HEK293 (cell line): ENCODE results near the gene HTR4.

Experiments
- CTCF ChIA-PET: fragments of 350-600 bp; formaldehyde crosslinking; extraction: SDS; loops from one replicate; lab custom pipeline; 2021; ENCODE audit warnings: antibody characterized with exemption; lab: Yijun Ruan, JAX
- POLR2A ChIA-PET: fragments of 300-600 bp; formaldehyde crosslinking; extraction: SDS; loops from one replicate; lab custom pipeline; 2020; ENCODE audit warnings: antibody characterized with exemption, inconsistent platforms; lab: Yijun Ruan, JAX
- H3K27ac ChIP-seq: fragments of 200-500 bp; sonication (Bioruptor generic); 2 replicates; pipeline ENCODE4 v1.5.1; 2014; ENCODE audit warnings: low read depth, low read length, control low read depth, inconsistent platforms; ENCODE audit errors: extremely low read depth
- H3K36me3 ChIP-seq, 2 experiments: fragments of 200-500 bp in 1 of 2; sonication (Bioruptor generic) in 1 of 2; 1 replicate in 1 of 2; 2 replicates in 1 of 2; pipeline ENCODE4 v1.5.1; 2014 to 2017; ENCODE audit warnings: inconsistent platforms in 2 of 2, low read length in 2 of 2; ENCODE audit not compliant: control insufficient read depth in 2 of 2, insufficient read depth in 1 of 2
- H3K4me1 ChIP-seq: fragments of 200-500 bp; sonication (Bioruptor generic); 2 replicates; pipeline ENCODE4 v1.5.1; 2014; ENCODE audit warnings: mild to moderate bottlenecking, low read length, inconsistent platforms; ENCODE audit not compliant: control insufficient read depth, insufficient read depth
- H3K4me3 ChIP-seq: 2 replicates; pipeline ENCODE4 v1.5.1; 2011; ENCODE audit warnings: low read depth, mild to moderate bottlenecking, control low read depth, low read length, moderate library complexity
- H3K9me3 ChIP-seq: fragments of 200-500 bp; sonication (Bioruptor generic); 2 replicates; pipeline ENCODE4 v1.5.1; 2014; ENCODE audit warnings: low read depth, low read length, inconsistent platforms; ENCODE audit not compliant: control insufficient read depth, insufficient read depth
- FEZF1 ChIP-seq: fragments of 450-650 bp; formaldehyde crosslinking; IDR thresholded peaks from 2 replicates; pipeline ENCODE4 v1.5.1; 2016; ENCODE audit warnings: missing biosample characterization, missing genetic modification characterization
- HOXC10 ChIP-seq: sonication (generic); formaldehyde crosslinking; IDR thresholded peaks from 2 replicates; pipeline ENCODE4 v1.8.1; 2023; ENCODE audit warnings: mild to moderate bottlenecking, missing genetic modification reagents
- INSM2 ChIP-seq: fragments of 450-650 bp; formaldehyde crosslinking; IDR thresholded peaks from 2 replicates; pipeline ENCODE4 v1.5.1; 2016; ENCODE audit warnings: missing biosample characterization, missing genetic modification characterization
- PRDM1 ChIP-seq: fragments of 450-650 bp; formaldehyde crosslinking; IDR thresholded peaks from 2 replicates; pipeline ENCODE4; 2016; ENCODE audit warnings: missing biosample characterization, missing genetic modification characterization
- SP7 ChIP-seq: fragments of 450-650 bp; formaldehyde crosslinking; IDR thresholded peaks from 2 replicates; pipeline ENCODE4 v1.5.1; 2016; ENCODE audit warnings: missing biosample characterization, missing genetic modification characterization
- ZEB2 ChIP-seq: fragments of 450-650 bp; formaldehyde crosslinking; IDR thresholded peaks from 2 replicates; pipeline ENCODE4 v1.5.1; 2016; ENCODE audit warnings: missing biosample characterization, missing genetic modification characterization
- ZNF324 ChIP-seq: fragments of 450-650 bp; formaldehyde crosslinking; IDR thresholded peaks from 2 replicates; pipeline ENCODE4 v1.5.1; 2016; ENCODE audit warnings: missing biosample characterization, missing genetic modification characterization
- ZNF350 ChIP-seq: fragments of 450-650 bp; formaldehyde crosslinking; IDR thresholded peaks from 2 replicates; pipeline ENCODE4 v1.5.0; 2017; ENCODE audit warnings: missing biosample characterization, mild to moderate bottlenecking, missing genetic modification characterization
- ZNF501 ChIP-seq: fragments of 450-650 bp; formaldehyde crosslinking; IDR thresholded peaks from 2 replicates; pipeline ENCODE4 v1.5.1; 2016; ENCODE audit warnings: missing biosample characterization, missing genetic modification characterization
- ZNF571 ChIP-seq: fragments of 450-650 bp; formaldehyde crosslinking; IDR thresholded peaks from 2 replicates; pipeline ENCODE4 v1.5.0; 2017; ENCODE audit warnings: missing biosample characterization, missing genetic modification characterization
- ZNF707 ChIP-seq: fragments of 450-650 bp; formaldehyde crosslinking; IDR thresholded peaks from 2 replicates; pipeline ENCODE4 v1.5.1; 2016; ENCODE audit warnings: missing biosample characterization, missing genetic modification characterization
- ZNF777 ChIP-seq: fragments of 450-650 bp; formaldehyde crosslinking; IDR thresholded peaks from 2 replicates; pipeline ENCODE4 v1.5.1; 2017; ENCODE audit warnings: missing biosample characterization, missing genetic modification characterization, borderline replicate concordance
- ZSCAN4 ChIP-seq: fragments of 450-650 bp; formaldehyde crosslinking; IDR thresholded peaks from 2 replicates; pipeline ENCODE4 v1.5.1; 2017; ENCODE audit warnings: missing biosample characterization, missing genetic modification characterization
- TF ChIP-seq, protein P1 (sequence below): fragments of 450-650 bp; formaldehyde crosslinking; IDR thresholded peaks from 2 replicates; pipeline ENCODE4 v1.5.1; 2016; ENCODE audit warnings: missing biosample characterization, missing genetic modification characterization
- TF ChIP-seq, protein P2 (sequence below): fragments of 450-650 bp; formaldehyde crosslinking; IDR thresholded peaks from 2 replicates; pipeline ENCODE4 v1.5.1; 2017; ENCODE audit warnings: missing biosample characterization, missing genetic modification characterization
- TF ChIP-seq, protein P3 (sequence below): fragments of 450-650 bp; formaldehyde crosslinking; IDR thresholded peaks from 2 replicates; pipeline ENCODE4 v1.5.1; 2016; ENCODE audit warnings: missing biosample characterization, missing genetic modification characterization, borderline replicate concordance

Gene HTR4

DNA sequence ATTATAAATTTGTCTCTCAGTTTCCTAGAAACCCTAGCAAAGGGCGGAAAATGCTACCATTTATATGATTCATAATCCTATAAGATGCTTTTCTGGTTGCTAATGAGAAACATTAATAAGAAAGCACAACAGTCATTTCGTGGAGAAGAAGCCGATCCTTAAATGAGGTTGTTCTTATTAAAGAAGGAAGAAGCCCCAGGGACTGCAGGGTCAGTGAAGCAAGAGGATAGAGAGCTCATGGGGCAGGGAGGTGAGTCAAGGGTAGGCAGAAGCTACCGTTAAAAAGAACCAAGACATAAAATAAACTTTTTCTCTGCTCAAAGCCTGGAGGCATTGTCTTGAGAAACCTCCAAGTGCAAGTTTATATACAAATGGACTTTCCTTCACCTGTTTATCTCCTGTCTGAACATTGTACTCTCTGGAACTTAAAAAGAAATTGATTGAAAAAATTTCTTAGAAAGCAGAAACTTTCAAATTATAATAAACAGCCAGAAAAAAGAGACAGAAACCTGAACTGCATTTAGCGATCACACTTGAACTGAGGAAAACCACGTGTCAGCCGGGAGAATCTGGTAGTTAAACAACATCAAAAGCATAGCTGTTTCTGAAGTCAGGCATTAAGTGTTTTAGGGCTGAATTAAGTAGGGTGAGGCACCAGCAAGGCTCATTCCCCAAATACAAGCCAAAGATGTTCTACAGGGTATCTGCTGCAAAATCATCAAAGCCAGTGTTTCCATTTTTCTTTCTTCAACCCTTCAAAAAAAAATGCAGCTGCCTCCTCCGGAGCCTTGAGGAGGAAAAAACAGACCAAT, 21.9 kb downstream of the HTR4 start:
- POLR2A ChIA-PET = no interaction called here
- H3K27ac ChIP-seq = no peak overlapping the region
- H3K4me1 ChIP-seq = no peaks in the 10 kb centered on the region
- H3K36me3 ChIP-seq = no peaks in the 10 kb centered on the region
- H3K4me3 ChIP-seq = no peak overlapping the region
- no peaks in the 10 kb centered on the region for H3K9me3 ChIP-seq
- TF ChIP-seq, protein P1, sequence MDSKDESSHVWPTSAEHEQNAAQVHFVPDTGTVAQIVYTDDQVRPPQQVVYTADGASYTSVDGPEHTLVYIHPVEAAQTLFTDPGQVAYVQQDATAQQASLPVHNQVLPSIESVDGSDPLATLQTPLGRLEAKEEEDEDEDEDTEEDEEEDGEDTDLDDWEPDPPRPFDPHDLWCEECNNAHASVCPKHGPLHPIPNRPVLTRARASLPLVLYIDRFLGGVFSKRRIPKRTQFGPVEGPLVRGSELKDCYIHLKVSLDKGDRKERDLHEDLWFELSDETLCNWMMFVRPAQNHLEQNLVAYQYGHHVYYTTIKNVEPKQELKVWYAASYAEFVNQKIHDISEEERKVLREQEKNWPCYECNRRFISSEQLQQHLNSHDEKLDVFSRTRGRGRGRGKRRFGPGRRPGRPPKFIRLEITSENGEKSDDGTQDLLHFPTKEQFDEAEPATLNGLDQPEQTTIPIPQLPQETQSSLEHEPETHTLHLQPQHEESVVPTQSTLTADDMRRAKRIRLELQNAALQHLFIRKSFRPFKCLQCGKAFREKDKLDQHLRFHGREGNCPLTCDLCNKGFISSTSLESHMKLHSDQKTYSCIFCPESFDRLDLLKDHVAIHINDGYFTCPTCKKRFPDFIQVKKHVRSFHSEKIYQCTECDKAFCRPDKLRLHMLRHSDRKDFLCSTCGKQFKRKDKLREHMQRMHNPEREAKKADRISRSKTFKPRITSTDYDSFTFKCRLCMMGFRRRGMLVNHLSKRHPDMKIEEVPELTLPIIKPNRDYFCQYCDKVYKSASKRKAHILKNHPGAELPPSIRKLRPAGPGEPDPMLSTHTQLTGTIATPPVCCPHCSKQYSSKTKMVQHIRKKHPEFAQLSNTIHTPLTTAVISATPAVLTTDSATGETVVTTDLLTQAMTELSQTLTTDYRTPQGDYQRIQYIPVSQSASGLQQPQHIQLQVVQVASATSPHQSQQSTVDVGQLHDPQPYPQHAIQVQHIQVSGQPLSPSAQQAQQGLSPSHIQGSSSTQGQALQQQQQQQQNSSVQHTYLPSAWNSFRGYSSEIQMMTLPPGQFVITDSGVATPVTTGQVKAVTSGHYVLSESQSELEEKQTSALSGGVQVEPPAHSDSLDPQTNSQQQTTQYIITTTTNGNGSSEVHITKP (tag by site-specific recombination) = no peak
- TF ChIP-seq ZNF324 = no peak
- no peak for TF ChIP-seq SP7 (tag by site-specific recombination)
- TF ChIP-seq ZEB2 (tag by site-specific recombination) = no peak
- no peak for TF ChIP-seq ZNF501 (tag by site-specific recombination)
- TF ChIP-seq ZSCAN4 (tag by site-specific recombination) = no peak
- TF ChIP-seq FEZF1 = no peak
- no peak for TF ChIP-seq ZNF707 (tag by site-specific recombination)
- no peak for TF ChIP-seq INSM2 (tag by site-specific recombination)
- no peak for TF ChIP-seq ZNF350 (tag by site-specific recombination)
- TF ChIP-seq, protein P2, sequence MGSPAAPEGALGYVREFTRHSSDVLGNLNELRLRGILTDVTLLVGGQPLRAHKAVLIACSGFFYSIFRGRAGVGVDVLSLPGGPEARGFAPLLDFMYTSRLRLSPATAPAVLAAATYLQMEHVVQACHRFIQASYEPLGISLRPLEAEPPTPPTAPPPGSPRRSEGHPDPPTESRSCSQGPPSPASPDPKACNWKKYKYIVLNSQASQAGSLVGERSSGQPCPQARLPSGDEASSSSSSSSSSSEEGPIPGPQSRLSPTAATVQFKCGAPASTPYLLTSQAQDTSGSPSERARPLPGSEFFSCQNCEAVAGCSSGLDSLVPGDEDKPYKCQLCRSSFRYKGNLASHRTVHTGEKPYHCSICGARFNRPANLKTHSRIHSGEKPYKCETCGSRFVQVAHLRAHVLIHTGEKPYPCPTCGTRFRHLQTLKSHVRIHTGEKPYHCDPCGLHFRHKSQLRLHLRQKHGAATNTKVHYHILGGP = no peak
- CTCF ChIA-PET = no interaction called here

- H3K4me1 ChIP-seq = no peaks in the 10 kb centered on the region
- CTCF ChIA-PET = no interaction called here
- TF ChIP-seq ZEB2 (tag by site-specific recombination) = no peak
- no peak for TF ChIP-seq ZNF571 (tag by site-specific recombination)
- TF ChIP-seq PRDM1 = no peak
- no peak for TF ChIP-seq ZNF777 (tag by site-specific recombination)
- TF ChIP-seq, protein P3, sequence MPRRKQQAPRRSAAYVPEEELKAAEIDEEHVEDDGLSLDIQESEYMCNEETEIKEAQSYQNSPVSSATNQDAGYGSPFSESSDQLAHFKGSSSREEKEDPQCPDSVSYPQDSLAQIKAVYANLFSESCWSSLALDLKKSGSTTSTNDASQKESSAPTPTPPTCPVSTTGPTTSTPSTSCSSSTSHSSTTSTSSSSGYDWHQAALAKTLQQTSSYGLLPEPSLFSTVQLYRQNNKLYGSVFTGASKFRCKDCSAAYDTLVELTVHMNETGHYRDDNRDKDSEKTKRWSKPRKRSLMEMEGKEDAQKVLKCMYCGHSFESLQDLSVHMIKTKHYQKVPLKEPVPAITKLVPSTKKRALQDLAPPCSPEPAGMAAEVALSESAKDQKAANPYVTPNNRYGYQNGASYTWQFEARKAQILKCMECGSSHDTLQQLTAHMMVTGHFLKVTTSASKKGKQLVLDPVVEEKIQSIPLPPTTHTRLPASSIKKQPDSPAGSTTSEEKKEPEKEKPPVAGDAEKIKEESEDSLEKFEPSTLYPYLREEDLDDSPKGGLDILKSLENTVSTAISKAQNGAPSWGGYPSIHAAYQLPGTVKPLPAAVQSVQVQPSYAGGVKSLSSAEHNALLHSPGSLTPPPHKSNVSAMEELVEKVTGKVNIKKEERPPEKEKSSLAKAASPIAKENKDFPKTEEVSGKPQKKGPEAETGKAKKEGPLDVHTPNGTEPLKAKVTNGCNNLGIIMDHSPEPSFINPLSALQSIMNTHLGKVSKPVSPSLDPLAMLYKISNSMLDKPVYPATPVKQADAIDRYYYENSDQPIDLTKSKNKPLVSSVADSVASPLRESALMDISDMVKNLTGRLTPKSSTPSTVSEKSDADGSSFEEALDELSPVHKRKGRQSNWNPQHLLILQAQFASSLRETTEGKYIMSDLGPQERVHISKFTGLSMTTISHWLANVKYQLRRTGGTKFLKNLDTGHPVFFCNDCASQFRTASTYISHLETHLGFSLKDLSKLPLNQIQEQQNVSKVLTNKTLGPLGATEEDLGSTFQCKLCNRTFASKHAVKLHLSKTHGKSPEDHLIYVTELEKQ (tag by site-specific recombination) = no peak
- no peak for TF ChIP-seq HOXC10
Measured at GRCh38 chr5:148626986-148627385, 27.3 kb downstream of the HTR4 start.

More at GRCh38 chr5:148626986-148627385, 27.3 kb downstream of the HTR4 start:
- Histone ChIP-seq H3K4me3 (no peak overlapping the region), H3K36me3 (no peaks in the 10 kb centered on the region), H3K9me3 (no peaks in the 10 kb centered on the region), H3K27ac (no peak overlapping the region)
- POLR2A ChIA-PET = no interaction called here
